ENCODE data around the gene NEB. TPM values are rescaled to one million over a fixed set of nuclear protein-coding genes. Genes with fewer than 3 reads are reported as not detected.
A peak's percentile ranks its signal among the peaks of the same experiment; 100 is the strongest.

The NEB gene, protein sequence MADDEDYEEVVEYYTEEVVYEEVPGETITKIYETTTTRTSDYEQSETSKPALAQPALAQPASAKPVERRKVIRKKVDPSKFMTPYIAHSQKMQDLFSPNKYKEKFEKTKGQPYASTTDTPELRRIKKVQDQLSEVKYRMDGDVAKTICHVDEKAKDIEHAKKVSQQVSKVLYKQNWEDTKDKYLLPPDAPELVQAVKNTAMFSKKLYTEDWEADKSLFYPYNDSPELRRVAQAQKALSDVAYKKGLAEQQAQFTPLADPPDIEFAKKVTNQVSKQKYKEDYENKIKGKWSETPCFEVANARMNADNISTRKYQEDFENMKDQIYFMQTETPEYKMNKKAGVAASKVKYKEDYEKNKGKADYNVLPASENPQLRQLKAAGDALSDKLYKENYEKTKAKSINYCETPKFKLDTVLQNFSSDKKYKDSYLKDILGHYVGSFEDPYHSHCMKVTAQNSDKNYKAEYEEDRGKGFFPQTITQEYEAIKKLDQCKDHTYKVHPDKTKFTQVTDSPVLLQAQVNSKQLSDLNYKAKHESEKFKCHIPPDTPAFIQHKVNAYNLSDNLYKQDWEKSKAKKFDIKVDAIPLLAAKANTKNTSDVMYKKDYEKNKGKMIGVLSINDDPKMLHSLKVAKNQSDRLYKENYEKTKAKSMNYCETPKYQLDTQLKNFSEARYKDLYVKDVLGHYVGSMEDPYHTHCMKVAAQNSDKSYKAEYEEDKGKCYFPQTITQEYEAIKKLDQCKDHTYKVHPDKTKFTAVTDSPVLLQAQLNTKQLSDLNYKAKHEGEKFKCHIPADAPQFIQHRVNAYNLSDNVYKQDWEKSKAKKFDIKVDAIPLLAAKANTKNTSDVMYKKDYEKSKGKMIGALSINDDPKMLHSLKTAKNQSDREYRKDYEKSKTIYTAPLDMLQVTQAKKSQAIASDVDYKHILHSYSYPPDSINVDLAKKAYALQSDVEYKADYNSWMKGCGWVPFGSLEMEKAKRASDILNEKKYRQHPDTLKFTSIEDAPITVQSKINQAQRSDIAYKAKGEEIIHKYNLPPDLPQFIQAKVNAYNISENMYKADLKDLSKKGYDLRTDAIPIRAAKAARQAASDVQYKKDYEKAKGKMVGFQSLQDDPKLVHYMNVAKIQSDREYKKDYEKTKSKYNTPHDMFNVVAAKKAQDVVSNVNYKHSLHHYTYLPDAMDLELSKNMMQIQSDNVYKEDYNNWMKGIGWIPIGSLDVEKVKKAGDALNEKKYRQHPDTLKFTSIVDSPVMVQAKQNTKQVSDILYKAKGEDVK (N-terminal part only)
- 1 to 10 TPM; 1.7 to 4.3 (median 3.7) TPM for total RNA-seq

DNA sequence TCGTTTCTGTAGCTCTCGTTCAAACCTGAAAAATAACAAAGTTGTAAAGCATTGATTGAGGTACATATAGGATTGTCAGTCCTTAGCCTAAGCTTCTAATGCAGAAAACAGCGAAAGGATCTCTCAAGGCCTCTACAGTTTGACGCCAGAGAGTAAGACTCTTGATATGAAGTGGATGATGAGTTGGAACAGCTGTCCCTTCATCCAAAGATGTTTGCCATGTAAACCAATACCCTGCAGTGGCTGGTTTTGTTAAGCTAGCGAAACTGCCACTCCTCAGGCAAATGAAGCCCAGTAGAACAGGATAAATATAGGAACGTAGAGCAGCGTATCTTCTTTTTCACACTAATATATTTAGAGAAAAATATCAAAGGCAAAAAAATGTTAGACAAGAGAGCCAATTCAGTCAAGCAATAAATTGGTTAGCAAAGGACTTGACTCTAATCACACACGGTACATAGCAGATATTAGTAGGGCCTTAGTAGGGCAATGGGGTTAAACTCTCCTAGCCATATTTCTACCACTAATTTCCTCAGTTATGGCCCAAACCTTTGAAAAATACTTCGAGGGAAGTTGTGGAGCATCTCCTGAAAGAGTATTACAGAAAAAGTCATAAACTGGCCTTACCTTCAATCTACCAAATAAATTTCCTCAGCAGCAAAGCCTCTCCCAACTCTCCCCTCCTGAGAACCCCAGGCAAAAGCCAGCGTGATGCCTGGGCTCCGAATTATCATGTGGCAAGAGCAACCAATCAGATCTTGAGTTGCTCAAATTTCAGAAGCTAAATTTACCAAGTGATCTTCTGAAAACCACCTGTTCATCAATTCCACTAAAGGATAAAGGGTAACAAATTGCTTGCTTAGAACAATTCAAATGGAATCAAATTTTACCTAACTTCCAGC lies at the start of gene NEB:
NEB (minus strand) TSS at position 706 of the 902 bp plus-strand sequence. CDS start 1,320 bp downstream, outside the sequence.
- no peak for ATAC-seq (replicated peaks in 6 of 8)
- WGBS, 10 experiments: 50 to 92% (median 82%) methylated on average over 2 to 9 of the region's 11 CpGs; no CpG with 5 or more reads in 2 of the 10 experiments
- peaks cover 12 to 24% of the 10 kb centered on the region in 2 donors for H3K4me1 ChIP-seq (replicated peaks in 1 of 2)
- H3K4me3 ChIP-seq: no peak within 1 kb of the TSS
- in situ Hi-C loops (cut with MboI; ENCODE audit: low pct_unique_long_range_greater_than_20kb in 2 of 9, low sequenced_read_pairs in 9 of 9, unreplicated experiment in 9 of 9): no loop called here
- H3K27ac ChIP-seq: no peak within 1 kb of the TSS

DNA sequence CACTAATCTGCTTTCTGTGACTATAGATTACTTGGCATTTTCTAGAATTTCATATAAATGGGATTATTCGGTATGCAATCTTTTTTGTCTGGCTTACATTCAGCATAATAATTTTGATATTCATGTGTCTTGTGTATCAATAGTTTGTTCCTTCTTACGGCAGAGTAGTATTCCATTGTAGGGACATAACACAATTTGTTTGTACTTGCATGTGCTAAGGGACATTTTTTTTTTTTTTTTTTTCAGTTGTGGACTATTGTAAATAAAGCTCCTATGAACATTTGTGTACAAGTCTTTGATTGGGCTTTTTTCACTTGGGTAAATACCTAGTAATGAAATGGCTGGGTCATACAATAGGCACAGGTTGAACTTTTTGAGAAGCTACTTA lies 48.9 kb upstream of the NEB start:
- 63 to 100% (median 100%) methylated on average over 2 of the region's 2 CpGs; no CpG with 5 or more reads in 1 of the 10 experiments for WGBS, 10 experiments
- Histone ChIP-seq H3K27ac (no peak overlapping the region), H3K4me1 (replicated peaks in 1 of 2) (no peaks in the 10 kb centered on the region), H3K4me3 (no peak overlapping the region)
- in situ Hi-C loops (cut with MboI; ENCODE audit: low pct_unique_long_range_greater_than_20kb in 2 of 9, low sequenced_read_pairs in 9 of 9, unreplicated experiment in 9 of 9): no loop called here
- no peak for ATAC-seq (replicated peaks in 6 of 8)

DNA sequence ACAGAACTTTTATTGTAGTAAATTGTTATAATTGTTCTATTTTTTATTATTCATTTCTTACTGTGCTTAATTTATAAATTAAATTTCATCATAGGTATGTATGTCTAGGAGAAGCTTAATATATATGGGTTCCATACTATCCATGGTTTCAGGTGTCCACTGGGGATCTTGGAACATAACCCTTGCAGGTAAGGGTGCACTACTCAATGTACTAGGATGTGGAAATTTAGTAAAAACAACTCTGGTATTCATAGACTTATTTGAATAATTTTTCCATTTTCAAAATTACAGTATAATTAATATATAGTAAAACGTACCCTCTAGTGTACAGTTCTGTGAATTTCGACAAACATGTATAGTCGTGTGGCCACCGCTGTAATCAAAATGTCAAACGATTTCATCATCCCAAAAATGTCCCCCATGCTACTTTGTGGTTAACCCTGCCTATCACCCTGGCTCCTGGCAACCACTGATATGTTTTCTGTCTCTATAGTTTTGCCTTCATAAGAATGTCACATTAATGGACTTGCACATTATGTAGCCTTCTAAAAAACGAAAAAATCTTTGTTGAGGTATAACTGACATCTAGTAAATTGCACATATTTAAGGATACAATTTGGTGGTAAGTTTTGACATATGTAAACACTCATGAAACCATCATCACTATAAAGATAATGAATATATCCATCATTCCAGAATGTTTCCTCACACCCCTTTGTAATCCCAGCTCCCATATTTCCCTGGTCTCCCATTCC lies 48.3 kb upstream of the NEB start:
- Histone ChIP-seq H3K27ac (no peak overlapping the region), H3K4me3 (no peak overlapping the region), H3K4me1 (replicated peaks in 1 of 2) (no peaks in the 10 kb centered on the region)
- ATAC-seq (replicated peaks in 6 of 8): no peak
- in situ Hi-C loops (cut with MboI; ENCODE audit: low pct_unique_long_range_greater_than_20kb in 2 of 9, low sequenced_read_pairs in 9 of 9, unreplicated experiment in 9 of 9): no loop called here
- 40 to 100% (median 78%) methylated on average over 1 to 6 of the region's 6 CpGs; no CpG with 5 or more reads in 1 of the 10 experiments for WGBS, 10 experiments

DNA sequence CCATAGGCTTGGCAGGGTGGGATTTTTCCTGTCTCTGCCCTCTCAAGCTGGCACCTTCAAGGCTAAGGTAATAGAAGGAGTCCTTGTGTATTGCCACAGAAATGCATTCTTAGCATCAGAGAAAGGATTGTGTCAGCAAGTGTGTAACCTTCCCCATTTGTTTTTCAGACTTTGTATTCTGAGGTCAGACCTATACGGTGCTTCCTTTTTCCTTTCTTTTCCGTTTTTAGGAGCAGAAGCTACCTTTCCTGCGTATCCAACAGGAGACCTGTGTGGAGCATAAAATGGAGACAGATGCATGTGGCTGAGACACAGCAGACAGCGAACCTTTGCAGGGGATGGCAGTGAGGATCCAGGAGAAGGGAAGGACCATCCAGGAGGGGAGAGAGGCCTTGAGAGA lies 47.4 kb upstream of the NEB start:
- in situ Hi-C loops (cut with MboI; ENCODE audit: low pct_unique_long_range_greater_than_20kb in 2 of 9, low sequenced_read_pairs in 9 of 9, unreplicated experiment in 9 of 9): no loop called here
- 57 to 100% (median 98%) methylated on average over 1 to 4 of the region's 4 CpGs; no CpG with 5 or more reads in 2 of the 10 experiments for WGBS, 10 experiments
- H3K27ac ChIP-seq: no peak overlapping the region
- H3K4me1 ChIP-seq (replicated peaks in 1 of 2): no peaks in the 10 kb centered on the region
- H3K4me3 ChIP-seq: no peak overlapping the region
- no peak for ATAC-seq (replicated peaks in 6 of 8)

DNA sequence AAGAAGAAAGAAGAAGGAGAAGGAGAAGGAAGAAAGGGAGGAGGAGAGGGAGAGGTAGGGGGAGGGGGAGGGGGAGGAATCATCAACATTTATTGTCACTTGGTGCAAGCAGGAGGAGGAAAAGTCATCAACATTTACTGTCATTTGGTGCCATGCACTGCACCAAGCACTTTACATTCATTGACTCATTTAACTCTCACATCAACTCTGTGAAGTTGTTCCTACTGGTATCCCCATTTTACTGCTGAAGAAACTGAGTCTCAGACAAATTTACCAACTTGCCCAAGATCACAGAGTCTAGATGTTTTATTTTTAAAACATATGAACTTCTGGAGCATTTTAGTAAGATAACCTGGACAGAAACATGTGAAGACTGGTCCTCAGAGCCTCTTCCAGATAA lies 46.7 kb upstream of the NEB start:
- in situ Hi-C loops (cut with MboI; ENCODE audit: low pct_unique_long_range_greater_than_20kb in 2 of 9, low sequenced_read_pairs in 9 of 9, unreplicated experiment in 9 of 9): no loop called here
- Histone ChIP-seq H3K4me1 (replicated peaks in 1 of 2) (no peaks in the 10 kb centered on the region), H3K27ac (no peak overlapping the region), H3K4me3 (no peak overlapping the region)
- no peak for ATAC-seq (replicated peaks in 6 of 8)

DNA sequence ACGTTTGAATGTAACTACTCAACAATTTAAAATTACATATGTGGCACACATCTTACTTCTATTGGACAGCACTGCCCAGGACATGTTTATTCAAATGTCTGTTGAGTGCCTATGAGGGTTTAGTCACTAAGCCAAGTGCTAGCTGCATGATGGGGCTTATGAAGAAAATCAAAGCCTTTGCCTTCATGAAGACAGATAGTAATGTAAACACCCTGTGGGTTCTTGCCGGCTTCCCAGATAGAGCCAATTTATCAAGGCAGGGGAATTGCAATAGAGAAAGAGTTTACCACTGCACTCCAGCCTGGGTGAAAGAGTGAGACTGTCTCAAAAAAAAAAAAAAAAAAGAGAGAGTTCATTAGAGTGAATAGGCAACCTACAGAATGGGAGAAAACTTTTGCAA lies 43.7 kb upstream of the NEB start:
- WGBS, 10 experiments: 94 to 100% (median 100%) methylated on average over 1 to 2 of the region's 2 CpGs; no CpG with 5 or more reads in 4 of the 10 experiments
- in situ Hi-C loops (cut with MboI; ENCODE audit: low pct_unique_long_range_greater_than_20kb in 2 of 9, low sequenced_read_pairs in 9 of 9, unreplicated experiment in 9 of 9): no loop called here
- H3K4me1 ChIP-seq (replicated peaks in 1 of 2): no peaks in the 10 kb centered on the region
- no peak overlapping the region for H3K4me3 ChIP-seq
- no peak overlapping the region for H3K27ac ChIP-seq
- peak in 1 of 8 experiments; percentile 70 for ATAC-seq (replicated peaks in 6 of 8)

DNA sequence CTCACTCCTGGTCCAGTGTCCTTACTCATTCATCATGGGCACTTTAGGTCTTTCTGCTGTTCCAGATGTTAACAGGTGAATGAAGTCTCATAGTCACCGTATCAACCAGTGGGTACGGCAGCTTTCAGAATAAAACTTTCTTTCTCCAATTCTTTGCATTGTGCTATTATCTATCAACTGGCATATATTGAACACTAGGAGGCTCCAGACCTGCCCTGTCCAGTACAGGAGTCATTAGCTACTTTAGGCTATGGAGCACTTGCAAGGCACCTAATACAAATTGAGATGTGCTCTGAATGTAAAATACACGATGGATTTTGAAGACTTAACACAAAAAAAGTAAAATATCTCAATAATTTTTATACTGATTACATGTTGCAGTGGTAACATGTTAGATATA lies 43.2 kb upstream of the NEB start:
- no peaks in the 10 kb centered on the region for H3K4me1 ChIP-seq (replicated peaks in 1 of 2)
- 80 to 100% (median 96%) methylated on average over 1 to 3 of the region's 3 CpGs; no CpG with 5 or more reads in 2 of the 10 experiments for WGBS, 10 experiments
- ATAC-seq (replicated peaks in 6 of 8): no peak
- H3K4me3 ChIP-seq: no peak overlapping the region
- H3K27ac ChIP-seq: no peak overlapping the region
- in situ Hi-C loops (cut with MboI; ENCODE audit: low pct_unique_long_range_greater_than_20kb in 2 of 9, low sequenced_read_pairs in 9 of 9, unreplicated experiment in 9 of 9): no loop called here

DNA sequence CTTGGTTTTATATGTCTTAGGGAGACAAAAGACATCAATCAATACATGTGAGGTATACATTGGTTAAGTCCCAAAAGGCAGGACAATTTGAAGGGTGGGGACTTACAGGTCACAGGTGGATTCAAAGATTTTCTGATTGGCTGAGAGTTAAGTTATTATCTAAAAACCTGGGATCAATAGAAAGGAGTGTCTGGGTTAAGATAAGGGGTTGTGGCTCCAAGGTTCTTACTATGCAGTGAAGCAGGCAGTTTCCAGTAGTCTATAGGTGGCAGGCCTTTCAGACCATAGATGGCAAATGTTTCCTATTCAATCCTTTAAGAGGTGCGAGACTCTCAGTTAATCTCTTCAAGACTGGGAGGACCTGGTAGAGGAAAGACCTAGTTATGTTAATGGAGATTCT lies 42.1 kb upstream of the NEB start:
- ATAC-seq (replicated peaks in 6 of 8): no peak
- 86 to 100% (median 94%) methylated on average over 1 of the region's 1 CpG; no CpG with 5 or more reads in 6 of the 10 experiments for WGBS, 10 experiments
- in situ Hi-C loops (cut with MboI; ENCODE audit: low pct_unique_long_range_greater_than_20kb in 2 of 9, low sequenced_read_pairs in 9 of 9, unreplicated experiment in 9 of 9): no loop called here

DNA sequence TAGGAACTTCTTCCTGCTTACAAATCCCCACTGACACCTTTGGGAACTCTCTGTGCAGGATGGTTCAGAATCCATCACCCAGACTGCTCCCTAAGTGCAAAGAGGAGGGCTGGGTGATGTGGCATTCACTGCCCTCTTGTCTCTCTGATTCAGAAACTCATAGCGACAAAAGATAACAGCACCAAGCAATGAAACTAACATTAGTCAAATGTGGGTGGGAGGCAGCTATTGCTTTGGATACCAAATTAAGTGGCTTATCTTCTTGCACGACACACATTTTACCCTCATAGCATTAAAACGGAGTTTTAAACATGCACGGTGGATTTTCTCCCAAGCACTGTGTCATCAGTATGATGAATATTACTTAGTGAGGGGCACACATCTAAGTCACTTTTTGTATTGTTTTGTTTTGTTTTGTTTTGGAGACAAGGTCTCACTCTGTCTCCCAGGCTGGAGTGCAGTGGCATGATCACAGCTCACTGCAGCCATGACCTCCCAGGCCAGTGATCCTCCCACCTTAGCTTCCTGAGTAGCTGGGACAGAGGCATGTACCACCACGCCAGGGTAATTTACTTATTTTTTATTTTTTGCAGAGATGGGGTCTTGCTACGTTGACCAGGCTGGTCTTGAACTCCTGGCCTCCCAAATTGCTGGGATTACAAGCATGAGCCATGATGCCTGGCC lies 40.9 kb upstream of the NEB start:
- WGBS, 10 experiments: 20 to 100% (median 89%) methylated on average over 1 to 4 of the region's 6 CpGs; no CpG with 5 or more reads in 2 of the 10 experiments
- peak in 3 of 8 experiments; percentile 13 to 45 (median 25) for ATAC-seq (replicated peaks in 6 of 8)
- in situ Hi-C loops (cut with MboI; ENCODE audit: low pct_unique_long_range_greater_than_20kb in 2 of 9, low sequenced_read_pairs in 9 of 9, unreplicated experiment in 9 of 9): no loop called here
- H3K4me1 ChIP-seq (replicated peaks in 1 of 2): no peaks in the 10 kb centered on the region
- H3K4me3 ChIP-seq: no peak overlapping the region
- H3K27ac ChIP-seq: no peak overlapping the region

More for the DNA sequence above, 42.1 kb upstream of the NEB start:
- H3K4me3 ChIP-seq: no peak overlapping the region
- no peak overlapping the region for H3K27ac ChIP-seq
- H3K4me1 ChIP-seq (replicated peaks in 1 of 2): no peaks in the 10 kb centered on the region

DNA sequence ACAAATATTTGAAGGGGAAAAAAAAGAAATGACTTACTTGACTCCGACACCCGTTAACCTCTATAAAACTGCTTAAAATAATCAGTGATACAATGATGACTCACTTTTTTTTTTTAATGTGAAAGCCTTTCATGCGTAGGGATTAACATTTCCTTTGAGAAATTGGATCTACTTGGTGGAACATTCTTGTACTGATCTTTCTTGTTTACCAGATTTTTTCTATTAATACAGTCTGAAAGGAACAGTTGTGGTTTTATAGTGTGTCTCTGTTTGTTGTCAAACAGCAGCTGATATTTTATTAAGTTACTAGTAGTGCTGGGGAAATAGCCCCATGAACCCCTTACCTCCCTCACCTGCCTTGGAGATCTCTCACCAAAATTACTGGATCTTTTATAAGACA lies 40.2 kb upstream of the NEB start:
- Histone ChIP-seq H3K4me3 (no peak overlapping the region), H3K27ac (no peak overlapping the region), H3K4me1 (replicated peaks in 1 of 2) (no peaks in the 10 kb centered on the region)
- WGBS, 10 experiments: 2 to 100% (median 80%) methylated on average over 1 to 3 of the region's 3 CpGs
- peak in 6 of 8 experiments; percentile 9 to 87 (median 38) for ATAC-seq (replicated peaks in 6 of 8)
- in situ Hi-C loops (cut with MboI; ENCODE audit: low pct_unique_long_range_greater_than_20kb in 2 of 9, low sequenced_read_pairs in 9 of 9, unreplicated experiment in 9 of 9): no loop called here
